KBM-7 (cell line): ENCODE data around the gene IL4I1.
A peak's percentile ranks its signal among the peaks of the same experiment; 100 is the strongest.

Experiments used
- DNase-seq: peaks from one replicate; pipeline ENCODE4 v3.0.0-alpha.2; 2015
- in situ Hi-C: fragments of 300-500 bp; cut with MboI; formaldehyde crosslinking; loops from 2 replicates; pipeline ENCODE4 v1.14.3; 2020; ENCODE audit warnings: low sequenced_read_pairs, low pct_unique_long_range_greater_than_20kb, mixed read lengths

The IL4I1 gene

GRCh38 chr19:49883094-49883493, 13.6 kb downstream of the IL4I1 start:
- no peak for DNase-seq
- in situ Hi-C loops: no loop called here

- DNase-seq: no peak
- in situ Hi-C loops: no loop called here
Observed at GRCh38 chr19:49882643-49883042, 14.0 kb downstream of the IL4I1 start.

- DNase-seq: no peak
- in situ Hi-C loops: no loop called here
Observed at GRCh38 chr19:49881672-49882394, 14.9 kb downstream of the IL4I1 start.

GRCh38 chr19:49881186-49881585, 15.5 kb downstream of the IL4I1 start:
- in situ Hi-C loops: no loop called here
- DNase-seq: no peak

- in situ Hi-C loops: no loop called here
- DNase-seq: no peak
Observed at GRCh38 chr19:49880162-49880869, 16.4 kb downstream of the IL4I1 start.

GRCh38 chr19:49879243-49879963, 17.3 kb downstream of the IL4I1 start:
- in situ Hi-C loops: no loop called here
- peak; percentile 34 for DNase-seq

GRCh38 chr19:49878744-49879070, 18.0 kb downstream of the IL4I1 start:
- no peak for DNase-seq
- in situ Hi-C loops: no loop called here

- DNase-seq: peak; percentile 91
- in situ Hi-C loops: no loop called here
Observed at GRCh38 chr19:49877879-49878743, 18.6 kb downstream of the IL4I1 start.

- DNase-seq: peak; percentile 100
- in situ Hi-C loops: no loop called here
Observed at GRCh38 chr19:49877020-49877878, 19.4 kb downstream of the IL4I1 start, which contains the start of the genes AKT1S1 and TBC1D17. Gene AKT1S1, minus strand, starts transcription at chr19:49877355. Its CDS starts 4,060 bp downstream, at chr19:49873295. Gene TBC1D17, plus strand, starts transcription at chr19:49877702. Its CDS starts 22 bp downstream, at chr19:49877724.

- in situ Hi-C loops: no loop called here
- DNase-seq: peak; percentile 100
Observed at GRCh38 chr19:49876422-49877019, 20.2 kb downstream of the IL4I1 start.

- in situ Hi-C loops: no loop called here
- peak; percentile 71 for DNase-seq
Observed at GRCh38 chr19:49875857-49876421, 20.7 kb downstream of the IL4I1 start.

GRCh38 chr19:49875177-49875576, 21.5 kb downstream of the IL4I1 start:
- DNase-seq: no peak
- in situ Hi-C loops: no loop called here

GRCh38 chr19:49874503-49875157, 22.1 kb downstream of the IL4I1 start:
- no peak for DNase-seq
- in situ Hi-C loops: no loop called here

GRCh38 chr19:49873834-49874233, 22.9 kb downstream of the IL4I1 start:
- in situ Hi-C loops: no loop called here
- no peak for DNase-seq

GRCh38 chr19:49873129-49873521, 23.6 kb downstream of the IL4I1 start:
- DNase-seq: no peak
- in situ Hi-C loops: no loop called here

GRCh38 chr19:49872245-49873128, 24.2 kb downstream of the IL4I1 start:
- in situ Hi-C loops: no loop called here
- no peak for DNase-seq
